Stimulated activated CD4-positive, alpha-beta T cell treated with anti-CD3 and anti-CD28 coated beads, Interleukin-1b, Interleukin-23, amount 100 ng/mL, for 48 hours (primary cell): Measurements from ENCODE around the gene EIF4G3.
"Not testable (repeated sequence)": the region's sequence is repeated elsewhere in the genome, so short reads cannot be mapped to it uniquely, and the experiment has no call there.

Experiments used
- DNase-seq: peaks from one replicate; pipeline ENCODE4 v3.0.0-alpha.2; 2020

Gene EIF4G3

GRCh38 chr1:21149430-21149854, 27.3 kb downstream of the EIF4G3 start:
- DNase-seq = no peak

DNA sequence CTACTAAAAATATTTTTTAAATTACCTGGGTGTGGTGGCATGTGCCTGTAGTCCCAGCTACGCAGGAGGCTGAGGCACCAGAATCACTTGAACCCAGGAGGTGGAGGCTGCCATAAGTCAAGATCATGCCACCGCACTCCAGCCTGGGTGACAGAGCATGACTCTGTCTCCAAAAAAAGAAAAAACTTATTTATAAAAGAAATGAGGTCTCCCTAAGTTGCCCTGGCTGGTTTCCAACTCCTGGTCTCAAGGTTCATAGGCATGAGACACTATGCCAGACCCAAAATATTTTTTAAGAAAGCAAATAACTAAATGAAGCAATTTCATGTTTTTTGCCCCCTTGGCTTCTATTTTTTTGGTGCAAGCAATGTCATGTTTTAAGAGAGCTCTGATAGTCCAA, 32.9 kb downstream of the EIF4G3 start:
- DNase-seq = no peak

- no peak for DNase-seq
Observed at GRCh38 chr1:21143138-21143537, 33.6 kb downstream of the EIF4G3 start.

DNA sequence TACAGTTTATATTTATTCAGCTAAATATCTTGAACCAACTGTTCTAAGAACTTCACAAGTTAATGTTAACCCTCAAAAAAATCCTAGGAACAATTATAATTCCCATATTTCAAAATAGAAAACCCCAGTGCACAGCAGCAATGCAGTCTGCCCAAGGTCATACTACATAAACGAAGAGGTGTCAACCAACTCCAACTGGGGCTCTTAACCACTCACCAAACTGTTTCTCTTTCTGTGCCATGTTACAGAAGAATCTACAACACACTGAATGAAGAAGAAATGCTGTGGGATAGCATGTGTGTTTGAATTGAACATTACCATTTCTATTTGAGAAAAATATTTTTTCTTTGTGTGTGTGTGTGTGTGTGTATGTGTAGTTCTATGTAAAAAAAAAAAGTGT, 35.7 kb downstream of the EIF4G3 start:
- DNase-seq = no peak

GRCh38 chr1:21139601-21140000, 37.1 kb downstream of the EIF4G3 start:
- no peak for DNase-seq

DNA sequence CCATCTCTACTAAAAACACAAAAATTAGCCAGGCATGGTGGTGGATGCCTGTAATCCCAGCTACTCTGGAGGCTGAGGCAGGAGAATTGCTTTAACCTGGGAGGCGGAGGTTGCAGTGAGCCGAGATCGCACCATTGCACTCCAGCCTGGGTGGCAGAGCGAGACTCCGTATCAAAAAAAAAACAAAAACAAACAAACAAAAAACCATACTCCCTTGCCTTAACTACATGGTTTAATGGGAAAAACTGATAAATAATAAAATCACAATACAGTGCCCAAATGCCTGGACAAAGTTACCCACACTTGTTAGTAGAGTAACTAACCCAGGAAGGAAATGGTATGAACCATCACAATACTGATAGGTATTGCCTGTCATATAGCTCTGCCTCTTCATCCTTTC, 40.4 kb downstream of the EIF4G3 start:
- not testable (repeated sequence) for DNase-seq

- no peak for DNase-seq
Observed at GRCh38 chr1:21131200-21131599, 45.5 kb downstream of the EIF4G3 start.

- DNase-seq = no peak
Observed at GRCh38 chr1:21129407-21129806, 47.3 kb downstream of the EIF4G3 start.

GRCh38 chr1:21126324-21126723, 50.4 kb downstream of the EIF4G3 start:
- no peak for DNase-seq

- DNase-seq = no peak
Observed at GRCh38 chr1:21124846-21125245, 51.9 kb downstream of the EIF4G3 start.

- no peak for DNase-seq
Observed at GRCh38 chr1:21123287-21123948, 53.3 kb downstream of the EIF4G3 start.

- no peak for DNase-seq
Observed at GRCh38 chr1:21121764-21122471, 54.8 kb downstream of the EIF4G3 start.

DNA sequence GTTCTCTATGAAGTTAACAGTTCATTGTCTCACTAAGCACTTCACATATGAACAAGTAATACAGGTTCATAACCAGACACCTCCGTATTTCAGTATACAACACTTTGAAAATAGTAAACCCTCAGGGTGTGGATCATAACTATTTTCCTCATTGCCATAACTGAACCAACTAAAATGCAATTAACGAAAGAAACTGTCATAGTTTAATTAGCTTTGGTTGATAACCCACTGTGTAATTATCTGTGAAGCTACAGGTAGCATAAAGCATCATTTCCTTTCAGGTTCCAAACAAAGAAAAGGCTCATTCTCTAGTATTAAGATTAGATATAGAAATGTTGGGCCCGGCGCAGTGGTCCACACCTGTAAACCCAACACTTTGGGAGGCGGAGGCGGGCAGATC, 58.5 kb downstream of the EIF4G3 start:
- DNase-seq = no peak

DNA sequence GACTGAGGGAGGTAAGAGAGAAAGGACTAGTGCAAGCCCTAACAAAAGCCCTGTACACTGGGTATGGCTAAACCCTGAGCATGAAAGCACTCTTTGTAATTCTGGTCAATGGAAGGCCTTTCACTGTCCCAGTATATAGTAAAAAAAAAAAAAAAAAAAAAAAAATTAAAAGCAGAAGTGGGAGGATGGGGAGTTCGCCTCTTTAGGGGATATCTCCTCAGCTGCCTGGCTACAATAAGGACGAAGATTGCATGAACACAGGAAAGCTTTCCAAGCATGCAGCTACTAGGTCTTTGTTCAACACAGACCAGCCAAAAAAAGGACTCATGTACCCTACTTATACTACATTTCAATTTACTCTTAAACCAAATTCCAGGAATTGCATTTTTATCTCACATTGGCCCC, 59.1 kb downstream of the EIF4G3 start:
- DNase-seq = no peak

- DNase-seq = no peak
Observed at GRCh38 chr1:21117159-21117558, 59.5 kb downstream of the EIF4G3 start.

DNA sequence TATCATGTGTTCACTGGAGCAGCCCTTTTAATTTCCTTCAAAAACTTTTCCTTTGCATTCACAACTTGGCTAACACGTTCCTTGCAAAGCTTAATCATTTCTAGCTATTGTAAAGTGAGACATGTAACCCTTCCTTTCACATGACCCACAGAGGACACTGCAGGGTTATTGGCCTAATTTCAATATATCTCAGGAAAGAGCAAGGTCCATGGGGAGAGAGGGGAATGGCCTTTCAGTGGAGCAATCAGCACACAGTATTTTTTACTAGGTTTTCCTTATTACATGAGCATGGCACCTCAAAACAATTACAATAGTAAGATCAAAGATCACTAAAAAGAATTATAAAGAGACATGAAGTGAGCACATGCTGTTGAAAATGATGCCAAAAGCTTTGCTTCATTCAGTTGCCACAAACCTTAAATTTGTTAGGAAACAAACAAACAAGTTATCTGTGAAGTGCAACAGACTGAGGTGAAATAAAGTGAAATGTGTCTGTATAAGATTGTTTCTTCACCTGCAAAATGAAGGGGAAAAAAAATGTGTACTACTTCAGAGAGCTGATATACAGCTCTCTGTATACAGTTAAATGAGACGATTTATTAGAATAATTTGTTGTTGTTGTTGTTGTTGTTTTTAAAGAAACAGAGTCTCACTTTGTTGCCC, 61.5 kb downstream of the EIF4G3 start:
- DNase-seq = no peak

- no peak for DNase-seq
Observed at GRCh38 chr1:21114431-21114830, 62.3 kb downstream of the EIF4G3 start.

GRCh38 chr1:21110163-21110562, 66.5 kb downstream of the EIF4G3 start:
- DNase-seq = no peak

DNA sequence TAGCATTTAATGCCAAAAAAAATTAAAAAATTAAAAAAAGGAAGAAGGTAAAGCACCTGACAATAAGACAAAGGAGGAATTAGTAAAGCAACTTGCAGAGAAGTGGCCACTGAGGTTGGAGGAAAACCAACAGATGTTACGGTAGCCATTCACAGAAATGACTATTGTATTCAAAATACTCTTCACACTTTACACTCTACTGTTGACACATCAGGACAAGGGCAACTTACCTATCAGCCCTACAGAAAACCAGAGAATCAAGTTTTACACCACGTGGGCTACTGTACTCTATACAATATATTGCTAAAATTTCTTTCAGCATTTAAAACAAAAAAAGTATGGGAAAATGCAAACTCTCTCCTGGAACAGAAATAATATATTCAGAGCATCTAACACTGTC, 70.0 kb downstream of the EIF4G3 start:
- DNase-seq = no peak

DNA sequence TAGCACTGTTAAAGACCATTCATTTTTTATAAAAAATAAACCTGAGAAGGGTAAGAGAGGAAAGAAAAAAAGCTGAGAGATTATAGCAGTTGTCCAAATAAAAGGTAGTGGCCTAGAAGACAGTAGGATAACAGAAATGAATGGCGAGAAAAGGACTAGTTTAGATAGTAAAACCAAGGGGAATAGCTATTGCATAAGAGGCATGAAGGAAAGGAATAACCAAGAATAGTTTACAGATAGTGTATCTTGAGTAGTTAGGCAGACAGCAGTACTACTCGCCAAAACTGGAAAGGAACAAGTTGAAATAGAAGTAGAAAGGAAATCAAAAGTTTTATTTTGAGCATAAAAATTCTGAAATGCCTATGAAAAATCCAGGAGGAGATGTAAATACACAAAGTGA, 70.5 kb downstream of the EIF4G3 start:
- no peak for DNase-seq

DNA sequence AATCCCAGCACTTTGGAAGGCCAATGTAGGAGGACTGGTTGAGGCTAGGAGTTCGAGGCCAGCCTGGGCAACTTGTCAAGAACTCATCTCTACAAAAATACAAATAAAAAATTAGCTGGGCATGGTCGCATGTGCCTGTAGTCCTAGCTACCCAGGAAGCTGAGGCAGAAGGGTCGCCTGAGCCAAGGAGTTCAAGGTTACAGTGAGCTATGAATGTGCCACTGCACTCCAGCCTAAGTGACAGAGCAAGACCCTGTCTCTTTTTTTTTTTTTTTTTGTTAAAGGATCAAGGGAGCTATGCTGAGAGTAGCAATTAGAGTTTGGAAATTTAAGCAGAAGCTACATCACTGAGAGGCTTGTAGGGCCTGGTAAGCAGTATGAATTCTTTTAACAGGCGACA, 70.9 kb downstream of the EIF4G3 start:
- DNase-seq = no peak

- DNase-seq = no peak
Observed at GRCh38 chr1:21104683-21105082, 72.0 kb downstream of the EIF4G3 start.

DNA sequence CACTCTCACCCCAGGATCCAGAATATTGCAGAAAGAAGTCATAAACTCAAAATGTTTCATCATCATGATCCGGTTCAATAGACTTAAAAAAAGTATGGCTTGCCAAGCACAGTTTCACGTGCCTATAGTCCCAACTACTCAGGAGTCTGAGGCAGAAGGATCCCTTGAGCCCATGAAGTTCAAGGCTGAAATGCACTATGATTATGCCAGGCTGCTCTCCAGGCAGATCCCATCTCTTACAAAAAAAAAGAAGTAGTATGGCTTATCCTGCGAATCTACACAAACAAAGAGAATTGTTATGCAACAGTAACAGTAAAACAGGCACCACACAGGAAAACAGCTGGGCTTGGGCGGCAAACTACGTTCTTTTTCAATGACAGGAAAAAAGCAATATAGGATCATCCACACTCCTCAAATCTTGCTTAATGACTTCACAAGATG, 76.2 kb downstream of the EIF4G3 start:
- DNase-seq = no peak

DNA sequence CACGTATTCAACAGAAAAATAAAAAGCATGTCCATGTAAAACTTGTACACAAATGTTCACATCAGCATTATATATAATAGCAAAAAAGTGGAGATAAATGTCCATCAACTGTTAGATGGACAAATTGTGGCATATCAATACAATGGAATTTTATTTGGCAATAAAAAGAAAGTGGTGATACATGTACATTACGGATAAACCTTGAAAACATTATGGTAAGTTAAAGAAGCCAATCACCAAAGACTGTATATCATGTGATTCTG, 76.9 kb downstream of the EIF4G3 start:
- no peak for DNase-seq
